K562 (cell line): Measurements from ENCODE around the gene AP2A2. TPM values are rescaled to one million over a fixed set of nuclear protein-coding genes. Genes with fewer than 3 reads are reported as not detected.
A peak's percentile ranks its signal among the peaks of the same experiment; 100 is the strongest.

Source experiments
- CREB1 ChIP-seq, 2 experiments: sonication (generic) in 1 of 2; formaldehyde crosslinking in 1 of 2; IDR thresholded peaks; 2 replicates each; pipeline versions ENCODE4 v1.6.1 to v1.8.0; 2012 to 2022; ENCODE audit warnings: inconsistent platforms in 1 of 2, mild to moderate bottlenecking in 1 of 2, missing genetic modification reagents in 1 of 2, moderate library complexity in 1 of 2
- FOSL1 ChIP-seq: fragments of 200-800 bp; sonication (Bioruptor generic); conservative IDR thresholded peaks from 2 replicates; pipeline ENCODE4 v1.6.1; 2016; ENCODE audit warnings: missing genetic modification characterization, missing compliant biosample characterization
- MNT ChIP-seq, 2 experiments: fragments of 450-650 bp; conservative IDR thresholded peaks; 2 replicates each; pipeline ENCODE4 v1.6.1; 2017; ENCODE audit warnings: mild to moderate bottlenecking in 2 of 2, moderate library complexity in 2 of 2
- polyA plus RNA-seq, 8 experiments: library from polyadenylated mRNA; depleted of rRNA in 4 of 8; stranded (reverse) in 5 of 8; unstranded in 3 of 8; fragments of >200 nt; fragmentation: Nextera tagmentation in 2 of 8; fragmentation: Illumina TruSeq in 1 of 8; extraction: Ambion mirVana in 2 of 8; extraction: Trizol in 1 of 8; gene quantifications; 2 replicates each; pipeline versions ENCODE4 v1.2.1 to v1.2.3, GENCODE V29; 2011 to 2014; ENCODE audit warnings: inconsistent platforms in 1 of 8, missing spikeins in 1 of 8
- total RNA-seq, 7 experiments: library from RNA; depleted of rRNA in 6 of 7; stranded (reverse); fragments of >200 nt in 6 of 7; fragmentation: Illumina TruSeq in 2 of 7; extraction: Trizol in 2 of 7; gene quantifications; 2 replicates each; pipeline versions ENCODE4 v1.2.1 to v1.2.3, GENCODE V29; 2011 to 2021; ENCODE audit warnings: low replicate concordance in 1 of 7
- TF ChIP-seq, protein P1 (sequence below): fragments of 450-650 bp; IDR thresholded peaks from 2 replicates; pipeline ENCODE4 v1.7.1; 2018; ENCODE audit warnings: mild to moderate bottlenecking, low read depth; ENCODE audit not compliant: partially characterized antibody
- TF ChIP-seq, protein P2 (sequence below): IDR thresholded peaks from 2 replicates; pipeline ENCODE4 v1.6.1; 2011; ENCODE audit not compliant: insufficient read length; ENCODE audit errors: extremely low read depth

AP2A2 gene
- total and polyA plus RNA-seq, 9 of the 15 experiments (the other 6 are each of a cell fraction or from before 2014, with no cell fraction given): 0.69 to 41.7 (median 15.2) TPM

DNA sequence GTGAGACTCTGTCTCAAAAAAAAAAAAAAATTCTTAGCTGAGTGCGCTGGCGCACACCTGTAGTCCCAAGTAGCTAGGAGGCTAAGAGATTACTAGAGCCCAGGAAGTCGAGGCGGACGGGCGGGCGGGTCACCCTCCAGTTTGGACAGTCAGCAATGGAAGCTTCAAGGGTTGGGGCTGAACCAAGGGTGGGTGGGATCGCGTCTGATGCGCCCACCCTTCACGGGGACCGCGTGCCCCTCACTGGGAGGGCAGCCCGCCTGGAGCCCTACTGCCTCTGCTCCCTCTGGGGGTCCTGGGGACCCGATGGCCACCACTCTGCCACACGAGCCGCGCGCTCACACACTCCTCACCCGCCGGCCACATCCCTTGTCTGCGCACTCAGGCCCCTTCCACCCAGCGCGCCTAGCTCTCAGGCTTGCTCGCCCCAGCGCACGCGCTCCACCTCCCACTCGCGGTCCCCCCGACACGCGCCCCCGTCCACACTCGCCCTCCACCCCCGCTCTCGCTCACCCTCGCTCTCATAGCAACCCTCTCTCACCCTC lies 15.6 kb upstream of the AP2A2 start (continued):
- TF ChIP-seq MNT (conservative IDR thresholded peaks at IDR 0.05): 0 out of 4 replicates have a peak, but pooled peaks of 1 of the 2 experiments have one; percentile 42
- TF ChIP-seq, protein P1, sequence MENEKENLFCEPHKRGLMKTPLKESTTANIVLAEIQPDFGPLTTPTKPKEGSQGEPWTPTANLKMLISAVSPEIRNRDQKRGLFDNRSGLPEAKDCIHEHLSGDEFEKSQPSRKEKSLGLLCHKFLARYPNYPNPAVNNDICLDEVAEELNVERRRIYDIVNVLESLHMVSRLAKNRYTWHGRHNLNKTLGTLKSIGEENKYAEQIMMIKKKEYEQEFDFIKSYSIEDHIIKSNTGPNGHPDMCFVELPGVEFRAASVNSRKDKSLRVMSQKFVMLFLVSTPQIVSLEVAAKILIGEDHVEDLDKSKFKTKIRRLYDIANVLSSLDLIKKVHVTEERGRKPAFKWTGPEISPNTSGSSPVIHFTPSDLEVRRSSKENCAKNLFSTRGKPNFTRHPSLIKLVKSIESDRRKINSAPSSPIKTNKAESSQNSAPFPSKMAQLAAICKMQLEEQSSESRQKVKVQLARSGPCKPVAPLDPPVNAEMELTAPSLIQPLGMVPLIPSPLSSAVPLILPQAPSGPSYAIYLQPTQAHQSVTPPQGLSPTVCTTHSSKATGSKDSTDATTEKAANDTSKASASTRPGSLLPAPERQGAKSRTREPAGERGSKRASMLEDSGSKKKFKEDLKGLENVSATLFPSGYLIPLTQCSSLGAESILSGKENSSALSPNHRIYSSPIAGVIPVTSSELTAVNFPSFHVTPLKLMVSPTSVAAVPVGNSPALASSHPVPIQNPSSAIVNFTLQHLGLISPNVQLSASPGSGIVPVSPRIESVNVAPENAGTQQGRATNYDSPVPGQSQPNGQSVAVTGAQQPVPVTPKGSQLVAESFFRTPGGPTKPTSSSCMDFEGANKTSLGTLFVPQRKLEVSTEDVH: no peak
- no peak for TF ChIP-seq CREB1 (IDR thresholded peaks at IDR 0.05)
- TF ChIP-seq CREB1 (CRISPR knock-in tag; IDR thresholded peaks at IDR 0.05): peak; percentile 34; the same call in 1 of the 2 replicates
- no peak for TF ChIP-seq FOSL1 (tag)
- TF ChIP-seq, protein P2, sequence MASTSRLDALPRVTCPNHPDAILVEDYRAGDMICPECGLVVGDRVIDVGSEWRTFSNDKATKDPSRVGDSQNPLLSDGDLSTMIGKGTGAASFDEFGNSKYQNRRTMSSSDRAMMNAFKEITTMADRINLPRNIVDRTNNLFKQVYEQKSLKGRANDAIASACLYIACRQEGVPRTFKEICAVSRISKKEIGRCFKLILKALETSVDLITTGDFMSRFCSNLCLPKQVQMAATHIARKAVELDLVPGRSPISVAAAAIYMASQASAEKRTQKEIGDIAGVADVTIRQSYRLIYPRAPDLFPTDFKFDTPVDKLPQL: no peak
